ENCODE measurements around the gene DSC1.
"Not testable (repeated sequence)": the region's sequence is repeated elsewhere in the genome, so short reads cannot be mapped to it uniquely, and the experiment has no call there.

Gene DSC1, protein sequence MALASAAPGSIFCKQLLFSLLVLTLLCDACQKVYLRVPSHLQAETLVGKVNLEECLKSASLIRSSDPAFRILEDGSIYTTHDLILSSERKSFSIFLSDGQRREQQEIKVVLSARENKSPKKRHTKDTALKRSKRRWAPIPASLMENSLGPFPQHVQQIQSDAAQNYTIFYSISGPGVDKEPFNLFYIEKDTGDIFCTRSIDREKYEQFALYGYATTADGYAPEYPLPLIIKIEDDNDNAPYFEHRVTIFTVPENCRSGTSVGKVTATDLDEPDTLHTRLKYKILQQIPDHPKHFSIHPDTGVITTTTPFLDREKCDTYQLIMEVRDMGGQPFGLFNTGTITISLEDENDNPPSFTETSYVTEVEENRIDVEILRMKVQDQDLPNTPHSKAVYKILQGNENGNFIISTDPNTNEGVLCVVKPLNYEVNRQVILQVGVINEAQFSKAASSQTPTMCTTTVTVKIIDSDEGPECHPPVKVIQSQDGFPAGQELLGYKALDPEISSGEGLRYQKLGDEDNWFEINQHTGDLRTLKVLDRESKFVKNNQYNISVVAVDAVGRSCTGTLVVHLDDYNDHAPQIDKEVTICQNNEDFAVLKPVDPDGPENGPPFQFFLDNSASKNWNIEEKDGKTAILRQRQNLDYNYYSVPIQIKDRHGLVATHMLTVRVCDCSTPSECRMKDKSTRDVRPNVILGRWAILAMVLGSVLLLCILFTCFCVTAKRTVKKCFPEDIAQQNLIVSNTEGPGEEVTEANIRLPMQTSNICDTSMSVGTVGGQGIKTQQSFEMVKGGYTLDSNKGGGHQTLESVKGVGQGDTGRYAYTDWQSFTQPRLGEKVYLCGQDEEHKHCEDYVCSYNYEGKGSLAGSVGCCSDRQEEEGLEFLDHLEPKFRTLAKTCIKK

GRCh38 chr18:31162825-31163435 lies at the start of gene DSC1:
DSC1 (minus strand) TSS chr18:31162856; CDS start chr18:31162594, 262 bp downstream.
- DNase-seq (ENCODE audit: low spot score), result no peak

DNA sequence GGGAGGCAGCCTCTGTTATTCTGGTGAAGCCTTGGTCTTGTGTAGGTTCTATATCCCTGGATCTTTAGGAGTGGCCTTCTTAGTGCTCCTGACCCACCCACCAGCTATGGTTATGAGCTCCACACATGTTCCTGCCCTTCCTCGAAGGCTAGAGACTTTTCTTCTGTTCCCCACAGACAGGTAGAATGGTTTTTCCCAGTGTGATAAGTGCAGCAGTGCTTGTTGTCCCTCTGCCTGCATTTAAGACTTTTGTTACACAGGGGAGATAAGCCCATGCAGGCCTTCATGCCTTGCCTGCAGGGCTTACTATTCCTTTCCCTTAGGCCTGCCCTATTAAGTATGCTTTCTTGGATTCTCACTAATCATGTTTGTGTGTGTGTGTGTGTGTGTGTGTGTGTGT lies 48.4 kb upstream of the DSC1 start:
- no peak for DNase-seq (ENCODE audit: low spot score)

- DNase-seq (ENCODE audit: low spot score), result no peak
These were observed 46.4 kb upstream of the DSC1 start for GRCh38 chr18:31209041-31209440.

GRCh38 chr18:31207391-31207790 lies 44.7 kb upstream of the DSC1 start:
- DNase-seq (ENCODE audit: low spot score), result no peak

DNA sequence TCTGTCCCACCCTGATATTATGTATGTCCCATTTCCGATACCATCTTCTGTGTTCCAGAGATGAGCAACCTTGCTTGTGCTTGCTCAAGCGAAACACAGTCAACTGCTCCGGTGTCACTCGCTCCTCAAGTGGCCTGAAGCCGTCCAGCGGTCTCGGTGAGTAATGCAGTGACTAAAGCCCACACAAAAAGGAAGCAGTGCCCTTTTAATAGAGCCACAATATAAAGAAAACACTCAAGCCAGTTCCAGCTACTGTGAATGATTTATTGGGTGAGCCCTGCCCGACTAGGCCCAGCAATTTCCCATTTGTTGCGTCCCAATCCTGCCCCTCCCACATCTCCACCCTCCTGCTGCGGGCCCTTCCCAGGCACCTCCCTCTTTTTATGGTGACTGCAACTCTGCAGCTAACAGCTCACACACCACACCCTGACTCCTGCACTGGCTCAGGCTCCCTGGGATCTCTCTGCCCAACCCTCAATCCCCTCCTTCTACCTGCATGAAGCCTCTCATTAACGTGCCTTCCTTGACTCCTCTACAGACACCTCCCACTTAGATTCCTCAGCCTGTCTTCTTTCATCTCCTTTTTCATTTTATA lies 44.2 kb upstream of the DSC1 start:
- no peak for DNase-seq (ENCODE audit: low spot score)

GRCh38 chr18:31206071-31206470 lies 43.4 kb upstream of the DSC1 start:
- DNase-seq (ENCODE audit: low spot score), result no peak

- no peak for DNase-seq (ENCODE audit: low spot score)
These were observed 42.6 kb upstream of the DSC1 start for GRCh38 chr18:31205273-31205672.

- DNase-seq (ENCODE audit: low spot score), result no peak
These were observed 42.2 kb upstream of the DSC1 start for GRCh38 chr18:31204833-31205232.

- no peak for DNase-seq (ENCODE audit: low spot score)
These were observed 41.5 kb upstream of the DSC1 start for GRCh38 chr18:31204166-31204565.

GRCh38 chr18:31203794-31204148 lies 41.1 kb upstream of the DSC1 start:
- no peak for DNase-seq (ENCODE audit: low spot score)

DNA sequence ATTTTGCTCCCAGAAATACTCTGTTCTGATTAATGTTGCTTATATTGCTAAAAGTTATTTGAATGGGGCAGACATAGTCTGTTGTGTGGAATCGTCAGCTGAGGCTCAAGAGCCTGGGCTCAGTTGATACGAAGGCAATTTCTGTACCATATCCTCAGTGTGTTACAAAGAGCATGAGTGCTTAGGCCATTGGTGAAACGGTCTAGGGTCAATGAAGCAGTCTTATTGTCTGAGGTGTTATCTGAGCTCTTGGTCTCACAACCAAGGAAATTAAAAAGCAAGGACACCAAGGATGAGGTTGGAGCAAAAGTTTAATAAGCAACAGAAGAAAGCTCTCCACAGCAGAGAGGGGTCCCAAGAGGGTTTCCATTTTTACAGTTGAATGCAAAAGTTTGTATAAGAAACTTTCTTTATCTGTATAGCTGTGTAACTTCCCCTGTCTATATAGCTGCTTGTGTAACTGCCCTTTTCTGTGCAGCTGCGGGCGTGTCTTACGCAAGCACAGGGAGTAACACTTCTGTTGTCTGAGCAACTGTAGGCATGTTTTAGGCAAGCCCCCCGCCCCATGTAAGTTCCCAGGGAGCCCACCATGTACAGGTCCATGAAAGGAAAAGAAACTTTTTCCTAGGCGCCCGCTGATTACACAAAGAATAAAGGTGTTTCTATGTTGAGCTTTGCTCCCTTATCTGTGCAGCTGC lies 40.6 kb upstream of the DSC1 start:
- no peak for DNase-seq (ENCODE audit: low spot score)

DNA sequence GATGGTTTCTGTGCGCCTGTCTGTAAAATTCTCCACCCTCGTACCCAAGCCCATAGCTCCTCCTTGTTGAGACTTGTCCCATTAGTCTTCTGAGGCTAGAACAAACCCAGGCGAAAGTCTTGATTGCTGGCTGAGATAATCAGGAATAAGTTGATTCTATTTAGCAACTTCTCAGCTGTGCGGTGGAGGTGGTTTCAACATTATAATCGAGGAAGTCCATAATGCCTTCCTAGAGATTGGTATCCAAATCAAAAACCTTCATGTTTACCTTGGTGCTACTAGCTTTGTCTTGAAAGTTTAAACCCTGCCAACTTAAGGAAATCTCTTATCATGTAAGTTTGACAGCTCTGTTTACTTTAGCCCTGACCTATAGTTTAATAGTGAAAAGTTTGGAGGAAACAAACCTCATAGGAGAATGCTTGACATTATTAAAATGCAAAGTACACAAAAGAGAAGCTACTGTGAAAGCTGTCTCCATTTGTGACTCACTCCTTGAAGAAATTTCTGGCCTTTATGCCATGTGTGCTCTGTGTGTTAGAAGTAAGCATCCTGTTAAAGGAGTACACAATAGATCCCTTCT lies 36.6 kb upstream of the DSC1 start:
- DNase-seq (ENCODE audit: low spot score), result no peak

DNA sequence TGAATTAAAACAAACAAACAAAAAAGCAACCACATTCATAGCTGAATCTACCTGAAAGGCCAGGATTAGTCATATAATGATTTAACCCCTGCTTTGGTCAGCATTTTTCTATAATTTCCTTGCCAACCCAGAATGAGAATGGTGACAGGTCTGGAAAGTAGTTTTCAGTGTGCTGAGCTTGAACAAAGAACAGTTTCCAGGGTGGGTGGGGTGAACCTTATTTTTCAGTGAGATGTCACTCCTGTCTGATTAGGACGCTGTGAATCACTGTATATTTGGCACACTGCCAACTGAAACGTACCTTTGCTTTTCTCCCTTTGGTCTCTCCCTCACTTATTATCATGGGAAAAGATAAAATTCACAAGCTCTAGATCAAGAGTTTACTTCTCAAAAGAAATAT lies 35.0 kb upstream of the DSC1 start:
- DNase-seq (ENCODE audit: low spot score), result no peak

DNA sequence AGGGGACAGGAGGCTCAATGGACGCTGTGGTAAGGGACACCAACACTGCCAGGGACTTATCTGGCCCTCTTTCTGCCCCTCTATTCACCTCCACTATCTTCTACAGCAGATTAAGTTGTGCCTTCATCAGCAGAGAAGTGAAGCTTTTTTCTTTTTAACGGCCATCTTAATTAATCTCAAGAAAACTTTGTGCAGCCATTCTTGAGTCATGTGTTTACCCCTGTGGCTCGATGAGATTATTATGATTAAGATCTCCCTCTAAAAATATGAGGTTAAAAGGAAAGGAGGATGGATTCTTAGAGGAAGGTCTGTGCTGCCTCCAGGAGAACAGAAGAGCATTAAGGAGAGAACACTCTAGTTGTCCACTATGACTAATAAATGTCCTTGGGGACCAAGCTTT lies 32.4 kb upstream of the DSC1 start:
- no peak for DNase-seq (ENCODE audit: low spot score)

DNA sequence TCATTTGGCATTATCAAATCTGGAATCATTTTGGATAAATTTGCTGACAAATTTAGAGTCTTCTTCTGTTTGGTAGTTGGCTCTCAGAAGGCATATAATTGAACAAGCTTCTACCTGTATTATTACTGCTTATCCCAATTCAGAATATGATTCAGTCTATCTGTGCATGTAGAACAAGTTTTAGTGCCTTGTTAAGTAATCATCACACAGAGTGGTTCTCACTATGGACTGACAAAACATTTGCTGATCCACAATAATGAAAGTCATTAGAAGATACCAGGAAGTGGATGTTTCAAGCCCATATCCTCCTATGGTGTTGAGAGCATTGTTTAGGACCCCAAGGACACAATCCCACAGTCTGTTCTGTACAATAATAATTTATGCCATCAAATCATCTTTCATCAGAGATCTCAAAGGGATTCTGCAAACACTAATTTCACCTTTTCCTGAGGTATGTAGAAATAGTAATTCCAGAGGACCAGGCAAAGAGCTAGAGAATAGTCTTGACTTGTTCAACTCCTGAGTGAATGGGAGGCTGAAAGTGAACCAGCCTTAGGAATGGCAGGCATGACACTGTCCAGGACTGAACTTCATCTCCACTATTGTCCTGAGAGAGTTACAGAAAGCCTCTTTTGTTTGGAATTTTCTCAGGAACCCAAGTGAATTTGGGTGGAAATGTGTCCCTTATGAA lies 29.6 kb upstream of the DSC1 start:
- no peak for DNase-seq (ENCODE audit: low spot score)

GRCh38 chr18:31190919-31191318 lies 28.3 kb upstream of the DSC1 start:
- DNase-seq (ENCODE audit: low spot score), result no peak

GRCh38 chr18:31189757-31190156 lies 27.1 kb upstream of the DSC1 start:
- no peak for DNase-seq (ENCODE audit: low spot score)

DNA sequence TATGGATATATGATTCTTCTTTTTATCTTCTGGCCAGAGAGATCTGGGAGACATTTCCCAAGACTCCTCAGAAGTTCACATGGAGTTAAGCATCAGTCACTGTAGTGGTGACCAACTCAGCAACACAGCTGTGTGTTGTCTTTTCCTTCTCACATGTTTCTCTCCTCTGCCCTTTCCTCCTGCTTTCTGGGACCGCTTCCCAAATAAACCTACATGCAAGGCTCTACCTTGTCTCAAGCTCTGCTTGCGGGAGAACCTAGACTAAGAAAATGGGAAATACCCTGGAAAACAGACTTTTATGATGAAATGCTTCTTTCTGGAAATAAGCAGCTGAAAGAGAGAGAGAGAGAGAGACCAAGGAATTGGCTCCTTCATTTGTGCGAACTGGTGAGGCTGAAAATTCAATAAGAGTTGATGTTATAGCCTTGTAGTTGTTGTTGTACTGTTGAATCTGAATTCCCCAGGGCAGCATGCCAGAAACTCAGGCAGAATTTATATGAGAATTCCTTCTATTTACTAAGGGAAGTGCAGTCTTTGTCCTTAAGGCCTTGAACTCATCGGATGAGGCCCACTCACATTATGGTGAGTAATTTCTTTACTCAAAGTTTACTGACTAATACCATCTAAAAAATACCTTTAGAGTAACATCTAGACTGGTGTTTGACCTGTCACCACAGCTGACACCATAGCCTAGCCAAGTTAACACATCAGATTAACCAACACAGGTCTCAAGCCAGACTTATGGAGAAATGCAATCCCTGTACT lies 22.7 kb upstream of the DSC1 start:
- DNase-seq (ENCODE audit: low spot score), result no peak

- DNase-seq (ENCODE audit: low spot score), result no peak
These were observed 20.6 kb upstream of the DSC1 start for GRCh38 chr18:31183302-31183701.

GRCh38 chr18:31177369-31177768 lies 14.7 kb upstream of the DSC1 start:
- DNase-seq (ENCODE audit: low spot score), result not testable (repeated sequence)

All from left forelimb (tissue), 1 donor.